Astrocyte (in vitro differentiated cells and primary cell): Measurements from ENCODE around the gene OCA2.

Experiments used
- CTCF ChIP-seq: IDR thresholded peaks from 2 replicates; pipeline ENCODE4 v1.5.1; 2011; ENCODE audit warnings: low read depth, mild to moderate bottlenecking, inconsistent platforms, low read length, moderate library complexity; ENCODE audit not compliant: insufficient read depth
- EZH2 ChIP-seq: IDR thresholded peaks from 2 replicates; pipeline ENCODE4 v1.6.1; 2012; ENCODE audit warnings: mild to moderate bottlenecking, low read length, inconsistent platforms; ENCODE audit not compliant: insufficient read depth

GRCh38 chr15:27956285-27956684 lies 142.8 kb downstream of the OCA2 start:
- TF ChIP-seq CTCF: no peak
- TF ChIP-seq EZH2: no peak
